K562 (cell line): ENCODE results near the gene FAM177B. TPM values are rescaled to one million over a fixed set of nuclear protein-coding genes. Genes with fewer than 3 reads are reported as not detected.
A peak's percentile ranks its signal among the peaks of the same experiment; 100 is the strongest.

Source experiments
- BCLAF1 ChIP-seq, 2 experiments: fragments of 450-650 bp in 1 of 2; IDR thresholded peaks; 2 replicates each; pipeline ENCODE4 v1.6.1; 2011 to 2017; ENCODE audit warnings: low read depth in 2 of 2, antibody characterized with exemption in 1 of 2, borderline replicate concordance in 1 of 2, low read length in 1 of 2, mild to moderate bottlenecking in 1 of 2, mixed read lengths in 1 of 2; ENCODE audit not compliant: control insufficient read depth in 1 of 2
- C11orf30 ChIP-seq: fragments of 450-650 bp; IDR thresholded peaks from 2 replicates; pipeline ENCODE4 v1.6.1; 2016; ENCODE audit warnings: low read depth, mild to moderate bottlenecking
- GATAD2A ChIP-seq: fragments of 450-650 bp; IDR thresholded peaks from 2 replicates; pipeline ENCODE4 v1.6.1; 2017
- NFE2L1 ChIP-seq: fragments of 450-650 bp; IDR thresholded peaks from 2 replicates; pipeline ENCODE4 v1.6.1; 2016; ENCODE audit warnings: missing genetic modification characterization, low read depth, mild to moderate bottlenecking, missing compliant biosample characterization, moderate library complexity, borderline replicate concordance
- PHF8 ChIP-seq: fragments of 200-600 bp; sonication (generic); IDR thresholded peaks from 2 replicates; pipeline ENCODE4 v1.6.1; 2012; ENCODE audit warnings: mixed run types, mild to moderate bottlenecking, inconsistent platforms, low read length, moderate library complexity, borderline replicate concordance
- ZBTB12 ChIP-seq: fragments of 250-450 bp; sonication (Bioruptor Pico); IDR thresholded peaks from 2 replicates; pipeline ENCODE4 v1.4.0; 2020
- ZBTB17 ChIP-seq: fragments of 450-650 bp; formaldehyde crosslinking; IDR thresholded peaks from 2 replicates; pipeline ENCODE4 v1.4.0; 2020; ENCODE audit warnings: mild to moderate bottlenecking
- ZNF445 ChIP-seq: fragments of 250-450 bp; sonication (Bioruptor Pico); IDR thresholded peaks from 2 replicates; pipeline ENCODE4 v1.4.0; 2020; ENCODE audit warnings: low read depth, mild to moderate bottlenecking, moderate library complexity
- ZNF512 ChIP-seq: IDR thresholded peaks from 2 replicates; pipeline ENCODE4 v1.6.1; 2016; ENCODE audit warnings: missing genetic modification characterization, missing compliant biosample characterization
- ZNF518B ChIP-seq: fragments of 250-450 bp; sonication (Bioruptor Pico); IDR thresholded peaks from 2 replicates; pipeline ENCODE4 v1.5.0; 2021; ENCODE audit warnings: mild to moderate bottlenecking, moderate library complexity
- polyA plus RNA-seq, 8 experiments: library from polyadenylated mRNA; depleted of rRNA in 4 of 8; stranded (reverse) in 5 of 8; unstranded in 3 of 8; fragments of >200 nt; fragmentation: Nextera tagmentation in 2 of 8; fragmentation: Illumina TruSeq in 1 of 8; extraction: Ambion mirVana in 2 of 8; extraction: Trizol in 1 of 8; gene quantifications; 2 replicates each; pipeline versions ENCODE4 v1.2.1 to v1.2.3, GENCODE V29; 2011 to 2014; ENCODE audit warnings: inconsistent platforms in 1 of 8, missing spikeins in 1 of 8
- total RNA-seq, 7 experiments: library from RNA; depleted of rRNA in 6 of 7; stranded (reverse); fragments of >200 nt in 6 of 7; fragmentation: Illumina TruSeq in 2 of 7; extraction: Trizol in 2 of 7; gene quantifications; 2 replicates each; pipeline versions ENCODE4 v1.2.1 to v1.2.3, GENCODE V29; 2011 to 2021; ENCODE audit warnings: low replicate concordance in 1 of 7

FAM177B gene
- total and polyA plus RNA-seq, 9 of the 15 experiments (the other 6 are each of a cell fraction or from before 2014, with no cell fraction given), result not detected

DNA sequence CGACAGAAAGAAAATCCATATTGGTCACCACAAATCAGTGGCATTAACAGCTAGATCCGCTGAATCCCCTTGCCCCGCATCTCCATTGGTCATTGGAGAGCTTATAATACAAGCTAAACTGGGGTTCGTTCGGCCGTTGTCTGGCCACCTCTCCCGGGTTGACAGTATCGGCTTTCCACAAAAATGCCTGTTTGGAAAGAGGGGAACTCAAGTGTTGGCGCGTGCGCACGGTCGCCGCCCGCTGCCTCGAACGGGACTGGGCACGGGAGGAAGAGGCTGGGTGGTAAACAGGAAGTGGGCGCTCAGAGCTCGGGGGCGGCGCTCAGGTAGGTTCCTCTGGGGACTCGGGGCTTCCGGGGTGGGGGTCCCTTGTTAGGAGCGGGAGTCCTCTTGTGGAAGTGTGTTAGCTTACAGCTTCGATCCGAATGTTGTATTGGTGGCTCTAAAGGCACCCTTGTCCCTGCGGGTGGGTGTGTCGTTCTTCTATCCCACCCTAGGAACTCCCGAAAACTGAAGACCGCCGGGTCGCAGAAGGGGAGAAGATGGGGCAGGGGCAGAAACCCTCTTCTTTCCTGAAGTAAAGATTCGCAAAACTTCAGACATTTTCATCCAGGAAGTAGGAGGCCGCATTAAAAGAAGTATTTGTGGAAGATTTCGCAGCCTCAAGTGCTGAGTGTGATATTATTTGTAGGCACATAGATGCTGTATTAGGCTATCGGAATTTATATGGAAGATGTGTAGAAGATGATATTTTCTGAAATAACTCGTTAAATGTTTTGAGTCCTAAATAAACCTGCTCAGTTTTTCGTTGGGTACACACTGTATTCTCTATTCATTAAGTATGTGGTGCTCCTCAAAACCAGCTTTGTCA, 23.7 kb upstream of the FAM177B start (continued):
- TF ChIP-seq BCLAF1 (IDR thresholded peaks at IDR 0.05; ENCODE audit: borderline replicate concordance in 1 of 2, control insufficient read depth in 1 of 2, low read depth in 2 of 2, low read length in 1 of 2) (0 out of 4 replicates have a peak, but pooled peaks of 1 of the 2 experiments have one; percentile 49), ZBTB12 (CRISPR knock-in tag) (no peak), C11orf30 (no peak; the same call in 1 of the 2 replicates), PHF8 (peak; percentile 60), ZNF518B (CRISPR knock-in tag) (no peak), ZNF512 (tag) (no peak), ZNF445 (CRISPR knock-in tag) (0 out of 2 replicates have a peak, but pooled peaks have one; percentile 7), GATAD2A (peak; percentile 76; the same call in 1 of the 2 replicates), NFE2L1 (tag) (no peak), ZBTB17 (CRISPR knock-in tag) (peak; percentile 99)
